GM21360 (cell line): ENCODE results near the gene PTPRU.
"Not testable (repeated sequence)": the region's sequence is repeated elsewhere in the genome, so short reads cannot be mapped to it uniquely, and the experiment has no call there.

ENCODE experiments used
- ATAC-seq: cut with Tn5 transposase; IDR thresholded peaks from one replicate; pipeline ENCODE4 v1.9.1; 2021; ENCODE audit warnings: mild to moderate bottlenecking, moderate library complexity; ENCODE audit not compliant: unreplicated experiment

The PTPRU gene

GRCh38 chr1:29221296-29221695 lies 15.0 kb upstream of the PTPRU start:
- no peak for ATAC-seq

GRCh38 chr1:29222260-29222659 lies 14.1 kb upstream of the PTPRU start:
- ATAC-seq: not testable (repeated sequence)

- no peak for ATAC-seq
These were observed 13.6 kb upstream of the PTPRU start for GRCh38 chr1:29222686-29223085.

GRCh38 chr1:29223521-29223920 lies 12.8 kb upstream of the PTPRU start:
- no peak for ATAC-seq

- no peak for ATAC-seq
These were observed 11.9 kb upstream of the PTPRU start for GRCh38 chr1:29224356-29224837.

- ATAC-seq: no peak
These were observed 11.0 kb upstream of the PTPRU start for GRCh38 chr1:29225361-29225760.

GRCh38 chr1:29227511-29227910 lies 8.8 kb upstream of the PTPRU start:
- ATAC-seq: no peak

- ATAC-seq: no peak
These were observed 6.1 kb upstream of the PTPRU start for GRCh38 chr1:29230204-29230552.

- ATAC-seq: peak; percentile 83
These were observed 5.6 kb upstream of the PTPRU start, which contains the start of gene MECR for GRCh38 chr1:29230553-29231378. TSS of gene MECR (minus strand) at chr1:29230934. CDS start at chr1:29230906, 28 bp downstream.

GRCh38 chr1:29232387-29232786 lies 3.9 kb upstream of the PTPRU start:
- ATAC-seq: no peak

- no peak for ATAC-seq
These were observed 2.6 kb upstream of the PTPRU start for GRCh38 chr1:29233693-29234092.

GRCh38 chr1:29234471-29234870 lies 1.9 kb upstream of the PTPRU start:
- no peak for ATAC-seq

- not testable (repeated sequence) for ATAC-seq
These were observed 1.4 kb upstream of the PTPRU start for GRCh38 chr1:29234881-29235280.

- ATAC-seq: no peak
These were observed 398 bp downstream of the PTPRU start for GRCh38 chr1:29236712-29237128.

- ATAC-seq: no peak
These were observed 953 bp downstream of the PTPRU start for GRCh38 chr1:29237129-29237821.

- ATAC-seq: no peak
These were observed 1.7 kb downstream of the PTPRU start for GRCh38 chr1:29237852-29238619.

- no peak for ATAC-seq
These were observed 2.3 kb downstream of the PTPRU start for GRCh38 chr1:29238620-29239002.

GRCh38 chr1:29239142-29239541 lies 2.8 kb downstream of the PTPRU start:
- no peak for ATAC-seq

GRCh38 chr1:29240400-29240837 lies 4.1 kb downstream of the PTPRU start:
- no peak for ATAC-seq

GRCh38 chr1:29240986-29241385 lies 4.7 kb downstream of the PTPRU start:
- ATAC-seq: no peak
